T-cell (primary cell): ENCODE data around the gene SLC5A5. TPM values are rescaled to one million over a fixed set of nuclear protein-coding genes. Genes with fewer than 3 reads are reported as not detected.
"Not testable (repeated sequence)": the region's sequence is repeated elsewhere in the genome, so short reads cannot be mapped to it uniquely, and the experiment has no call there.

Source experiments
- ATAC-seq, 4 experiments: fragments of 200-7000 bp in 3 of 4; fragments of 150-1000 bp in 1 of 4; cut with Tn5 transposase; replicated peaks in 1 of 4; 1 replicate in 3 of 4; 2 replicates in 1 of 4; pipeline ENCODE4 v1.10.0; 2021; ENCODE audit warnings: moderate library complexity in 3 of 4, mild to moderate bottlenecking in 2 of 4, moderate number of reproducible peaks in 1 of 4
- CTCF ChIA-PET, 2 donors: fragments of 300-600 bp; sonication (Branson Sonifier 250); formaldehyde crosslinking; loops; one replicate each; lab custom pipeline; 2022; ENCODE audit warnings: antibody characterized with exemption in 2 of 2; lab: Charles Lee
- POLR2A ChIA-PET, 2 donors: fragments of 300-600 bp; sonication (Branson Sonifier 250); formaldehyde crosslinking; loops; one replicate each; lab custom pipeline; 2022; ENCODE audit warnings: antibody characterized with exemption in 2 of 2; lab: Charles Lee
- DNase-seq, 35 experiments: peaks; one replicate each; pipeline versions ENCODE4 v3.0.0 to v3.0.0-alpha.2; 2013 to 2023
- H3K27ac ChIP-seq: one replicate; pipeline ENCODE4 v1.5.1; 2013; ENCODE audit warnings: low read length
- H3K27me3 ChIP-seq, 2 experiments: replicated peaks in 1 of 2; 1 replicate in 1 of 2; 2 replicates in 1 of 2; pipeline versions ENCODE4 v1.6.1 to v1.7.0; 2013; ENCODE audit warnings: low read length in 1 of 2, mixed read lengths in 1 of 2; ENCODE audit not compliant: control insufficient read depth in 2 of 2, insufficient read depth in 2 of 2; ENCODE audit errors: extremely low read depth in 1 of 2
- H3K36me3 ChIP-seq, 2 donors: 1 replicate in 1 of 2; 2 replicates in 1 of 2; pipeline versions ENCODE4 v1.6.1 to v1.7.0; 2013; ENCODE audit warnings: low read length in 1 of 2; ENCODE audit not compliant: control insufficient read depth in 2 of 2, insufficient read depth in 1 of 2; ENCODE audit errors: extremely low read depth in 1 of 2
- H3K4me1 ChIP-seq, 2 experiments: 1 replicate in 1 of 2; 2 replicates in 1 of 2; pipeline versions ENCODE4 v1.6.1 to v1.7.0; 2013; ENCODE audit warnings: low read length in 2 of 2, mixed read lengths in 1 of 2; ENCODE audit not compliant: insufficient read depth in 2 of 2, control insufficient read depth in 1 of 2; ENCODE audit errors: extremely low read depth in 1 of 2
- H3K4me3 ChIP-seq, 2 donors: 1 replicate in 1 of 2; 2 replicates in 1 of 2; pipeline versions ENCODE4 v1.5.1 to v1.7.0; 2013; ENCODE audit warnings: mild to moderate bottlenecking in 2 of 2, low read length in 1 of 2, moderate library complexity in 1 of 2; ENCODE audit not compliant: control insufficient read depth in 1 of 2; ENCODE audit errors: extremely low read depth in 1 of 2
- H3K9me3 ChIP-seq: 2 replicates; pipeline ENCODE4 v1.7.0; 2013
- H3K27ac Mint-ChIP-seq, 2 donors: one replicate each; pipeline ENCODE4 v1.8.0; 2020 to 2021; ENCODE audit warnings: mild to moderate bottlenecking in 2 of 2, mixed read lengths in 2 of 2
- H3K27me3 Mint-ChIP-seq, 2 donors: one replicate each; pipeline ENCODE4 v1.8.0; 2021 to 2022; ENCODE audit warnings: mixed read lengths in 2 of 2
- H3K36me3 Mint-ChIP-seq: one replicate; pipeline ENCODE4 v1.8.0; 2021; ENCODE audit warnings: mixed read lengths
- H3K4me1 Mint-ChIP-seq, 3 donors: one replicate each; pipeline ENCODE4 v1.8.0; 2020 to 2022; ENCODE audit warnings: mixed read lengths in 3 of 3, mild to moderate bottlenecking in 1 of 3
- H3K4me3 Mint-ChIP-seq, 3 donors: one replicate each; pipeline ENCODE4 v1.8.0; 2020 to 2022; ENCODE audit warnings: mild to moderate bottlenecking in 3 of 3, mixed read lengths in 3 of 3, moderate library complexity in 3 of 3
- H3K9me3 Mint-ChIP-seq, 3 donors: one replicate each; pipeline ENCODE4 v1.8.0; 2020 to 2022; ENCODE audit warnings: mixed read lengths in 3 of 3
- WGBS: methylation state at CpG from one replicate; pipeline ENCODE4 v1.1.5; 2013; ENCODE audit warnings: missing lambda C conversion rate; ENCODE audit not compliant: insufficient coverage; 5-methylcytosine and 5-hydroxymethylcytosine counted together
- total RNA-seq, 35 experiments: library from RNA in 6 of 35; stranded (reverse) in 6 of 35; fragments of 120-200 nt in 1 of 35; gene quantifications; one replicate each; pipeline versions ENCODE4 v1.2.1 to v1.2.4 and lab custom pipeline; 2013 to 2026

Gene SLC5A5
- total RNA-seq, 5 donors from 2014 or later (not counting 1 experiment from before 2014, with no cell fraction given) = 2.1 to 5.7 (median 3.5) TPM

- H3K27ac Mint-ChIP-seq = no peak overlapping the region
- peaks cover 5 to 7% of the 10 kb centered on the region in 2 donors for H3K27me3 Mint-ChIP-seq
- POLR2A ChIA-PET = no interaction called here
- WGBS = no CpG with 5 or more reads among the region's 3 CpGs
- H3K4me1 ChIP-seq = no peaks in the 10 kb centered on the region
- no peaks in the 10 kb centered on the region for H3K36me3 ChIP-seq
- no peaks in the 10 kb centered on the region for H3K4me1 Mint-ChIP-seq
- no peaks in the 10 kb centered on the region for H3K9me3 ChIP-seq
- peaks cover under 1 to 4% (median 3%) of the 10 kb centered on the region in 3 donors for H3K9me3 Mint-ChIP-seq
- ATAC-seq (no peak), DNase-seq (no peak)
- H3K4me3 Mint-ChIP-seq = no peak overlapping the region
- CTCF ChIA-PET = no interaction called here
- peaks cover 0 to 24% of the 10 kb centered on the region in 2 experiments for H3K27me3 ChIP-seq
- no peak overlapping the region for H3K27ac ChIP-seq
- H3K4me3 ChIP-seq = no peak overlapping the region
- no peaks in the 10 kb centered on the region for H3K36me3 Mint-ChIP-seq
Measured at GRCh38 chr19:17908244-17908643, 36.5 kb downstream of the SLC5A5 start.

- ATAC-seq = no peak
- Mint-ChIP-seq H3K4me1 (no peaks in the 10 kb centered on the region), H3K36me3 (peaks cover 3% of the 10 kb centered on the region), H3K4me3 (no peak overlapping the region), H3K27me3 (peaks cover 5% of the 10 kb centered on the region in 2 donors), H3K9me3 (peaks cover 3 to 7% (median 4%) of the 10 kb centered on the region in 3 donors), H3K27ac (no peak overlapping the region)
- no peak for DNase-seq
- Histone ChIP-seq H3K9me3 (no peaks in the 10 kb centered on the region), H3K27me3 (peaks cover 0 to 25% of the 10 kb centered on the region in 2 experiments), H3K4me1 (no peaks in the 10 kb centered on the region), H3K27ac (no peak overlapping the region), H3K36me3 (no peaks in the 10 kb centered on the region), H3K4me3 (no peak overlapping the region)
- CTCF ChIA-PET = interaction anchor here in 1 of 2 donors (0.6 kb wide), 1 partner anchor 87 kb away, joined by 7 read pairs; no protein-coding TSS in a partner anchor
- POLR2A ChIA-PET = no interaction called here
- 65% methylated on average over 6 of the region's 7 CpGs for WGBS
Measured at GRCh38 chr19:17909003-17909732, 37.4 kb downstream of the SLC5A5 start.

GRCh38 chr19:17910791-17911360 is 39.1 kb downstream of the SLC5A5 start:
- no peaks in the 10 kb centered on the region for H3K4me1 ChIP-seq
- no peak for ATAC-seq
- CTCF ChIA-PET = no interaction called here
- peaks cover 3 to 7% (median 4%) of the 10 kb centered on the region in 3 donors for H3K9me3 Mint-ChIP-seq
- H3K4me1 Mint-ChIP-seq = no peaks in the 10 kb centered on the region
- H3K27me3 Mint-ChIP-seq = peaks cover 5 to 8% of the 10 kb centered on the region in 2 donors
- H3K36me3 Mint-ChIP-seq = peaks cover 3% of the 10 kb centered on the region
- H3K4me3 Mint-ChIP-seq = no peak overlapping the region
- H3K4me3 ChIP-seq = no peak overlapping the region
- no CpG with 5 or more reads among the region's 11 CpGs for WGBS
- no peak overlapping the region for H3K27ac Mint-ChIP-seq
- no peak for DNase-seq
- POLR2A ChIA-PET = interaction anchor here in 1 of 2 donors (0.5 kb wide), 1 partner anchor 21 kb away, joined by 3 read pairs; no protein-coding TSS in a partner anchor
- H3K36me3 ChIP-seq = no peaks in the 10 kb centered on the region
- H3K27me3 ChIP-seq = peaks cover 0 to 26% of the 10 kb centered on the region in 2 experiments
- no peaks in the 10 kb centered on the region for H3K9me3 ChIP-seq
- no peak overlapping the region for H3K27ac ChIP-seq

GRCh38 chr19:17915940-17916593 is 44.3 kb downstream of the SLC5A5 start:
- DNase-seq (no peak), ATAC-seq (no peak)
- 87% methylated on average over 6 of the region's 6 CpGs for WGBS
- Histone ChIP-seq H3K36me3 (no peaks in the 10 kb centered on the region), H3K27ac (no peak overlapping the region), H3K9me3 (no peaks in the 10 kb centered on the region), H3K4me3 (no peak overlapping the region), H3K4me1 (no peaks in the 10 kb centered on the region), H3K27me3 (peaks cover 0 to 28% of the 10 kb centered on the region in 2 experiments)
- POLR2A ChIA-PET = no interaction called here
- peaks cover 0 to 7% (median 0%) of the 10 kb centered on the region in 3 donors for H3K9me3 Mint-ChIP-seq
- no peak overlapping the region for H3K4me3 Mint-ChIP-seq
- H3K27ac Mint-ChIP-seq = no peak overlapping the region
- no peaks in the 10 kb centered on the region for H3K4me1 Mint-ChIP-seq
- CTCF ChIA-PET = no interaction called here
- H3K27me3 Mint-ChIP-seq = peaks cover 5 to 11% of the 10 kb centered on the region in 2 donors
- peaks cover 3% of the 10 kb centered on the region for H3K36me3 Mint-ChIP-seq

- H3K4me3 ChIP-seq, H3K36me3 Mint-ChIP-seq, ATAC-seq, H3K9me3 ChIP-seq, H3K27ac Mint-ChIP-seq, H3K9me3 Mint-ChIP-seq, POLR2A ChIA-PET, H3K4me3 Mint-ChIP-seq, H3K27ac ChIP-seq, DNase-seq, H3K4me1 Mint-ChIP-seq, CTCF ChIA-PET, H3K4me1 ChIP-seq, H3K36me3 ChIP-seq: not testable (repeated sequence)
- peaks cover 0 to 22% of the 10 kb centered on the region in 2 experiments for H3K27me3 ChIP-seq
- WGBS = 100% methylated on average over 2 of the region's 30 CpGs
- H3K27me3 Mint-ChIP-seq = peaks cover 5 to 11% of the 10 kb centered on the region in 2 donors
Measured at GRCh38 chr19:17918151-17918550, 46.4 kb downstream of the SLC5A5 start.

- H3K9me3 Mint-ChIP-seq, H3K4me3 Mint-ChIP-seq, ATAC-seq, H3K4me3 ChIP-seq, H3K27ac ChIP-seq, H3K27ac Mint-ChIP-seq, H3K9me3 ChIP-seq, DNase-seq, H3K36me3 Mint-ChIP-seq, H3K4me1 Mint-ChIP-seq, H3K36me3 ChIP-seq, H3K4me1 ChIP-seq, H3K27me3 Mint-ChIP-seq: not testable (repeated sequence)
- no CpG with 5 or more reads among the region's 5 CpGs for WGBS
- peaks cover 0 to 18% of the 10 kb centered on the region in 2 experiments for H3K27me3 ChIP-seq
- CTCF ChIA-PET = interaction anchor here in 1 of 2 donors (0.6 kb wide), 1 partner anchor 69 kb away, joined by 4 read pairs; no protein-coding TSS in a partner anchor
- POLR2A ChIA-PET = interaction anchor here (0.6 to 0.7 kb wide), 3 partner anchors 70 to 1935 kb away, joined by 3 to 4 read pairs (median 4); no protein-coding TSS in a partner anchor
Measured at GRCh38 chr19:17919122-17919521, 47.4 kb downstream of the SLC5A5 start.
